ENCODE results near the gene ATP6V0A1. TPM values are rescaled to one million over a fixed set of nuclear protein-coding genes. Genes with fewer than 3 reads are reported as not detected.
A peak's percentile ranks its signal among the peaks of the same experiment; 100 is the strongest.

ATP6V0A1 gene
- 100 to 1,000 TPM; 102 to 194 (median 142) TPM for total RNA-seq

DNA sequence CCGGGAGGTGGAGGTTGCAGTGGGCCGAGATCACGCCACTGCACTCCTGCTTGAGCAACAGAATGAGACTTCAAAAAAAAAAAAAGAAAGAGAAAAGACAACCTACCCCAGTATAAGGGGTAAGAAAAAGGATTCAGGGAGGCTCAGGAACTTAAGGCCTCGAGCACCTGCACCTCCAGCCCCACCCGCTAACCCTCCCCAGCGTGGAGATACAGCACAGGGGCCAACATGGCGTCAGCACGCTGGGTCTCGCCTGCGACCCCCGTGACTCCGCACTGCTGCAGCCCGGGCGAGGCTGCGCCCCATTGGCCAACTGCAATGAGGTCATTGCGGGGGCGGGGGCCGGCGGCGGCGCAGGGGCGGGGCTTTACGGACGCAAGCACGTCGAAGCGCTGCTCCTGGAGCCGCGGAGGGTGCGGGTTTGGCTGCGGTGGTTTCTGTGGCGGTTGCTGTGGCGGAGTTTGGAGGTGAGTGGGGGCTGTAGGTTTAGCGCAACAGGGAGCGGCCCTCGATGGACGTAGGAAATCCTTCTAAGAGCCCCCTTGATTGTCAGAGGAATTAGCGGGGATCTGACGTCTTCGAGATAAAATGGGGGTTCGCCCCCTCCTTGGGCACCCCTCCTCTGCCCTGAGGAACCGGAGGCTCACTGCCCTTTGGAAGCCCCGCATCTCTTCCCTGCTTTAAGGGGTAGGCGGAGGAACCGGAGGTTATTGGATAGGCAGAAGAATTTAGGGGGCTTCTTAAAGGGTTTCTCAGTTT, at the start of gene ATP6V0A1:
Gene ATP6V0A1, plus strand, starts transcription at position 382 of the 759 bp plus-strand sequence. CDS start 2,017 bp downstream, outside the sequence.
- peak within 1 kb of the TSS; percentile 96 for H3K27ac ChIP-seq
- WGBS: under 1% methylated on average over 21 of the region's 45 CpGs
- TF ChIP-seq POLR2A (IDR thresholded peaks at IDR 0.05) (peak in 1 of 2 donors; percentile 36), POLR2AphosphoS5 (IDR thresholded peaks at IDR 0.05) (peak; percentile 13 to 80 (median 64)), EP300 (IDR thresholded peaks at IDR 0.05) (no peak)
- TF ChIP-seq, protein P1, sequence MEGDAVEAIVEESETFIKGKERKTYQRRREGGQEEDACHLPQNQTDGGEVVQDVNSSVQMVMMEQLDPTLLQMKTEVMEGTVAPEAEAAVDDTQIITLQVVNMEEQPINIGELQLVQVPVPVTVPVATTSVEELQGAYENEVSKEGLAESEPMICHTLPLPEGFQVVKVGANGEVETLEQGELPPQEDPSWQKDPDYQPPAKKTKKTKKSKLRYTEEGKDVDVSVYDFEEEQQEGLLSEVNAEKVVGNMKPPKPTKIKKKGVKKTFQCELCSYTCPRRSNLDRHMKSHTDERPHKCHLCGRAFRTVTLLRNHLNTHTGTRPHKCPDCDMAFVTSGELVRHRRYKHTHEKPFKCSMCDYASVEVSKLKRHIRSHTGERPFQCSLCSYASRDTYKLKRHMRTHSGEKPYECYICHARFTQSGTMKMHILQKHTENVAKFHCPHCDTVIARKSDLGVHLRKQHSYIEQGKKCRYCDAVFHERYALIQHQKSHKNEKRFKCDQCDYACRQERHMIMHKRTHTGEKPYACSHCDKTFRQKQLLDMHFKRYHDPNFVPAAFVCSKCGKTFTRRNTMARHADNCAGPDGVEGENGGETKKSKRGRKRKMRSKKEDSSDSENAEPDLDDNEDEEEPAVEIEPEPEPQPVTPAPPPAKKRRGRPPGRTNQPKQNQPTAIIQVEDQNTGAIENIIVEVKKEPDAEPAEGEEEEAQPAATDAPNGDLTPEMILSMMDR (IDR thresholded peaks at IDR 0.05): no peak

DNA sequence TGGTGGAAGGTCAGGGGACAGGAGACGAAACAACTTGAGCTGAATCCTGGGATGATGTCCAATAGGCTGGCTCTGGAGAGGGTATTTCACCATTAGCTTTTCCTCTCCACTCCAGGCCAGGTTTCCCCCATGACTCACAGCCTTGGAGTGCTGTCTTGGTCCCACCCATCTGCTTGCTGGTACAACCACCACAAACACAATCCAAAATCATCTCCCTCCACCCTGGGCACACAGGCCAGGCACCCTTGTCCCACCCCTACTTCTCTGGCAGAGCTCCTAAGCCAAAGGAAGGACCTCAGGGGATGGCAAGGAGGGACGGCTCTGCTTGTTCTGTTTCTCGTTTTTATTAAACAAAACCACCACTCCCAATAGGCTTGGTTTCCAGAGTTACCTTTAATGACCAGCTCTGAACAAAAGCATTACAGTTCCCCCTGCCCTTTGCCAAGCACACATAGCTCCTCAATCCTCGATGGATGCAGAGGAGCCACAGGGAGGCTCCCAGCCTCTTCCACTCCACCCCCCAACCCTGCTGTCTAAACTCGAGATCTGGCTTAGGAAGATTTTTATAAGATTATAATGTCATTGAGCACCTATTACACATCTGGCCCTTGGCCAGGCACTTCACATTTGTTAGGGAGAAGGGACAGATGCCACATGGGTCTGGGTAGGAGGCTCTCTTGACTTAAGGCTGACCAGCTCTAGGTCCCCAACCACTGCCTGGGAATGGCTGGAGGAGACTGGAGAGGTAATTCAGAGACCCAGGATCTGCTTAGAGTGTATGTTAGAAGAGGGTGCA, 49.0 kb upstream of the ATP6V0A1 start:
- WGBS: 13% methylated on average over 4 of the region's 5 CpGs
- peak; percentile 92 for DNase-seq (ENCODE audit: low spot score in 2 of 2)
- Histone ChIP-seq H3K4me3 (peak overlapping the region; percentile 4), H3K27ac (peak overlapping the region; percentile 87), H3K4me1 (peaks cover 87% of the 10 kb centered on the region), H3K27me3 (no peaks in the 10 kb centered on the region), H3K9me3 (no peaks in the 10 kb centered on the region), H3K36me3 (peaks cover 6% of the 10 kb centered on the region)
- TF ChIP-seq POLR2A (IDR thresholded peaks at IDR 0.05) (peak in 1 of 2 donors; percentile 2), EP300 (IDR thresholded peaks at IDR 0.05) (no peak), POLR2AphosphoS5 (IDR thresholded peaks at IDR 0.05) (peak in 2 of 3 donors; percentile 66 to 71)
- TF ChIP-seq, protein P1 (IDR thresholded peaks at IDR 0.05): no peak

More for the DNA sequence above, at the start of gene ATP6V0A1:
- H3K27me3 ChIP-seq: no peaks in the 10 kb centered on the region
- H3K4me3 ChIP-seq: peak within 1 kb of the TSS; percentile 82
- H3K9me3 ChIP-seq: no peaks in the 10 kb centered on the region
- peaks cover 17% of the 10 kb centered on the region for H3K36me3 ChIP-seq
- H3K4me1 ChIP-seq: peaks cover 52% of the 10 kb centered on the region
- DNase-seq (ENCODE audit: low spot score in 2 of 2): peak; percentile 96 to 98

DNA sequence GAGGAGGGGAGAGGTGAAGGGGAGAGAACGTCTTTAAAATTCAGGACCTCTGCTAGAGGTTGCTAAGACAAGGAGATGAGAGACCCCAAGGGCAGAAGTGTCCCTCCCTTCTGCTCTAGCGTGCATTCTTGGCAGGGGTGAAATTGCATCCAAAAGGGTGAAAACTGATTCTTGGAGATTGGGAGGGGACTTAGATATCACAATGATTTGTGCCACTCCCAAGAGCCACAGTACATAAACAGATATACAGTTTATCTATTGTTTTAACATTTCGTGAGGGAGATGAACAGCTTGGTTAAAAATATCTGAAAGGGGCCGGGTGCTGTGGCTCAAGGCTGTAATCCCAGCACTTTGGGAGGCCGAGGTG, 48.4 kb upstream of the ATP6V0A1 start:
- H3K27ac ChIP-seq: peak overlapping the region; percentile 87
- H3K9me3 ChIP-seq: no peaks in the 10 kb centered on the region
- no peaks in the 10 kb centered on the region for H3K27me3 ChIP-seq
- peak overlapping the region; percentile 4 for H3K4me3 ChIP-seq
- no peaks in the 10 kb centered on the region for H3K36me3 ChIP-seq
- no peak for DNase-seq (ENCODE audit: low spot score in 2 of 2)
- 45% methylated on average over 5 of the region's 5 CpGs for WGBS
- TF ChIP-seq EP300 (IDR thresholded peaks at IDR 0.05): no peak
- TF ChIP-seq POLR2AphosphoS5 (IDR thresholded peaks at IDR 0.05): no peak
- TF ChIP-seq POLR2A (IDR thresholded peaks at IDR 0.05): no peak
- TF ChIP-seq, protein P1 (IDR thresholded peaks at IDR 0.05): no peak
- H3K4me1 ChIP-seq: peaks cover 90% of the 10 kb centered on the region

DNA sequence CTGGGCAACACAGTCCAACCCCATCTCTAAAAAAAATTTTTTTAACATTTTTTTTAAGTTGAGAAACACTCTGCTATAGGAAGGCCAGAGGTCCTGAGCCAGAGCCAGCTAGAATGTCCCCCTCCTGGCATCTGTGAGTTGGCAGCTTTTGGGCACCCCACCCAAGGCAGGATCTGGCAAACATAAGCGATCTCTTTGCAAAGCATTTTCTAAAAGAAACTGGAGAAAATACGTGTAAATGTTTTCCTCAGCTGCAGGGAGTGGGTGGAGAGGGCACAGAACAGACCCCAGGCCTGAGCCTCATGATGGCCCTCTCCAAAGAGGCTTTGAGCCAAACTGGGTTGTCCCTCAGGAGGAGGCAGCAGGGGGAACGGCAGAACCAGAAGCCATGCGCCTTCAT, 47.3 kb upstream of the ATP6V0A1 start:
- Histone ChIP-seq H3K4me1 (peaks cover 97% of the 10 kb centered on the region), H3K27me3 (no peaks in the 10 kb centered on the region), H3K9me3 (no peaks in the 10 kb centered on the region), H3K27ac (peak overlapping the region; percentile 87), H3K4me3 (peak overlapping the region; percentile 8), H3K36me3 (no peaks in the 10 kb centered on the region)
- DNase-seq (ENCODE audit: low spot score in 2 of 2): no peak
- 19% methylated on average over 4 of the region's 4 CpGs for WGBS
- TF ChIP-seq POLR2A (IDR thresholded peaks at IDR 0.05) (no peak), EP300 (IDR thresholded peaks at IDR 0.05) (no peak), POLR2AphosphoS5 (IDR thresholded peaks at IDR 0.05) (no peak)
- TF ChIP-seq, protein P1 (IDR thresholded peaks at IDR 0.05): no peak

Data from suprapubic skin (tissue), 4 donors.